IMR-90 (cell line): Measurements from ENCODE around the gene TRAPPC14. TPM values are rescaled to one million over a fixed set of nuclear protein-coding genes. Genes with fewer than 3 reads are reported as not detected.

Source experiments
- ATAC-seq: fragments of 200-7000 bp; cut with Tn5 transposase; 2 replicates; pipeline ENCODE4 v1.9.1; 2020; ENCODE audit warnings: low read depth, mild to moderate bottlenecking, moderate library complexity
- BruUV-seq: library from RNA; stranded (reverse); fragments of 400-500 nt; replicated peaks from 2 replicates; lab custom pipeline; 2021; lab: Mats Ljungman, UMichigan
- CTCF ChIA-PET: fragments of 300-600 bp; formaldehyde crosslinking; extraction: SDS; loops from one replicate; lab custom pipeline; 2021; ENCODE audit warnings: antibody characterized with exemption; lab: Yijun Ruan, JAX
- POLR2A ChIA-PET: fragments of 300-600 bp; sonication (Branson Sonifier 250); formaldehyde crosslinking; loops from one replicate; lab custom pipeline; 2022; ENCODE audit warnings: antibody characterized with exemption; ENCODE audit not compliant: unreplicated experiment; lab: Charles Lee
- DNase-seq: peaks from one replicate; pipeline ENCODE4 v3.0.0; 2013
- H2AFZ ChIP-seq: replicated peaks from 2 replicates; pipeline ENCODE3; 2013; ENCODE audit warnings: low read length, mild to moderate bottlenecking; ENCODE audit not compliant: poor library complexity
- H2AK5ac ChIP-seq: 2 replicates; pipeline ENCODE4 v1.6.1; 2013; ENCODE audit warnings: low read depth, low read length, inconsistent platforms
- H2AK9ac ChIP-seq: replicated peaks from 2 replicates; pipeline ENCODE3; 2013; ENCODE audit warnings: mild to moderate bottlenecking, low read depth, low read length, moderate library complexity; ENCODE audit not compliant: poor library complexity
- H2BK120ac ChIP-seq: 2 replicates; pipeline ENCODE4 v1.6.1; 2013; ENCODE audit warnings: low read depth, low read length, inconsistent platforms
- H2BK15ac ChIP-seq: 3 replicates; pipeline ENCODE4 v1.6.1; 2013; ENCODE audit warnings: low read depth, low read length, inconsistent platforms
- H2BK20ac ChIP-seq: 2 replicates; pipeline ENCODE4 v1.6.1; 2013; ENCODE audit warnings: low read depth, mild to moderate bottlenecking, inconsistent platforms, low read length, moderate library complexity
- H2BK5ac ChIP-seq: 2 replicates; pipeline ENCODE4 v1.6.1; 2013; ENCODE audit warnings: mild to moderate bottlenecking, low read depth, low read length, inconsistent platforms; ENCODE audit not compliant: poor library complexity, severe bottlenecking
- H3K14ac ChIP-seq: replicated peaks from 2 replicates; pipeline ENCODE4 v1.6.1; 2013; ENCODE audit warnings: low read depth, low read length, inconsistent platforms
- H3K18ac ChIP-seq: 2 replicates; pipeline ENCODE4 v1.6.1; 2013; ENCODE audit warnings: low read depth, low read length, control low read depth
- H3K23ac ChIP-seq: 2 replicates; pipeline ENCODE4 v1.6.1; 2013; ENCODE audit warnings: low read depth, low read length, inconsistent platforms
- H3K27ac ChIP-seq: 2 replicates; pipeline ENCODE4 v1.5.1; 2013; ENCODE audit warnings: mild to moderate bottlenecking, control low read depth, low read length; ENCODE audit not compliant: insufficient read depth
- H3K27me3 ChIP-seq: 2 replicates; pipeline ENCODE4 v1.6.1; 2013; ENCODE audit warnings: low read length; ENCODE audit not compliant: control insufficient read depth, insufficient read depth
- H3K36me3 ChIP-seq: 2 replicates; pipeline ENCODE4 v1.6.1; 2013; ENCODE audit warnings: low read length, mixed read lengths; ENCODE audit not compliant: control insufficient read depth, insufficient read depth
- H3K4ac ChIP-seq: 2 replicates; pipeline ENCODE4 v1.6.1; 2013; ENCODE audit warnings: low read depth, low read length, inconsistent platforms
- H3K4me1 ChIP-seq: 2 replicates; pipeline ENCODE4 v1.6.1; 2013; ENCODE audit warnings: low read length, mixed read lengths; ENCODE audit not compliant: control insufficient read depth, insufficient read depth
- H3K4me2 ChIP-seq: 2 replicates; pipeline ENCODE4 v1.6.1; 2013; ENCODE audit warnings: low read depth, mild to moderate bottlenecking, control low read depth, low read length, moderate library complexity
- H3K4me3 ChIP-seq: 2 replicates; pipeline ENCODE4 v1.5.1; 2013; ENCODE audit warnings: low read depth, mild to moderate bottlenecking, control low read depth, low read length, moderate library complexity; ENCODE audit not compliant: insufficient read depth
- H3K56ac ChIP-seq: 2 replicates; pipeline ENCODE4 v1.6.1; 2013; ENCODE audit warnings: low read length, inconsistent platforms; ENCODE audit not compliant: insufficient read depth; ENCODE audit errors: extremely low read depth
- H3K79me1 ChIP-seq, 2 experiments: 2 replicates each; pipeline ENCODE4 v1.6.1; 2013; ENCODE audit warnings: low read length in 2 of 2, inconsistent platforms in 1 of 2, low read depth in 1 of 2
- H3K9ac ChIP-seq: 2 replicates; pipeline ENCODE4 v1.6.1; 2013; ENCODE audit warnings: low read depth, low read length, control low read depth
- H3K9me1 ChIP-seq: 2 replicates; pipeline ENCODE4 v1.6.1; 2013; ENCODE audit warnings: low read length, inconsistent platforms; ENCODE audit not compliant: insufficient read depth
- H3K9me3 ChIP-seq: 2 replicates; pipeline ENCODE4 v1.6.1; 2013; ENCODE audit warnings: low read length; ENCODE audit not compliant: control insufficient read depth, insufficient read depth
- H4K20me1 ChIP-seq: 2 replicates; pipeline ENCODE4 v1.6.1; 2013; ENCODE audit warnings: low read length, inconsistent platforms; ENCODE audit not compliant: insufficient read depth
- H4K5ac ChIP-seq: 2 replicates; pipeline ENCODE4 v1.6.1; 2013; ENCODE audit warnings: mild to moderate bottlenecking, low read depth, low read length, control low read depth
- H4K8ac ChIP-seq, 2 experiments: 2 replicates each; pipeline ENCODE4 v1.6.1; 2013; ENCODE audit warnings: low read depth in 2 of 2, low read length in 2 of 2, control low read depth in 1 of 2, inconsistent platforms in 1 of 2
- H4K91ac ChIP-seq: 2 replicates; pipeline ENCODE4 v1.6.1; 2013; ENCODE audit warnings: low read depth, low read length, inconsistent platforms; ENCODE audit not compliant: insufficient read depth
- CEBPB ChIP-seq: IDR thresholded peaks from 2 replicates; pipeline ENCODE4 v1.6.1; 2012; ENCODE audit warnings: low read depth, low read length, improper control_type of control experiment
- MAFK ChIP-seq: IDR thresholded peaks from 2 replicates; pipeline ENCODE4 v1.6.1; 2012; ENCODE audit warnings: low read depth, low read length, improper control_type of control experiment
- POLR2A ChIP-seq: IDR thresholded peaks from 2 replicates; pipeline ENCODE4 v1.6.1; 2012; ENCODE audit warnings: mild to moderate bottlenecking, low read depth, low read length
- RFX5 ChIP-seq: IDR thresholded peaks from 2 replicates; pipeline ENCODE4 v1.8.0; 2012; ENCODE audit warnings: low read depth, mild to moderate bottlenecking, low read length, moderate library complexity
- WGBS, 2 experiments: methylation state at CpG; one replicate each; pipeline versions ENCODE4 v1.1.5 to v1.1.7; 2013; ENCODE audit warnings: missing lambda C conversion rate in 2 of 2; ENCODE audit not compliant: insufficient read length in 1 of 2; ENCODE audit errors: extremely low coverage in 2 of 2; 5-methylcytosine and 5-hydroxymethylcytosine counted together
- dilution Hi-C: fragments of 300-500 bp; cut with HindIII; formaldehyde crosslinking; loops from one replicate; pipeline ENCODE4 v1.14.3; 2018; ENCODE audit warnings: low sequenced_read_pairs; ENCODE audit not compliant: unreplicated experiment
- in situ Hi-C: fragments of 300-500 bp; cut with MboI; formaldehyde crosslinking; loops from 3 replicates; pipeline ENCODE4 v1.14.3; 2019; ENCODE audit warnings: low sequenced_read_pairs, inconsistent platforms, mixed read lengths
- intact Hi-C: fragments of 100-400 bp; cut with micrococcal nuclease; formaldehyde crosslinking; loops from 2 replicates; pipeline ENCODE4 v1.10.0; 2022
- polyA plus RNA-seq, 3 experiments: library from polyadenylated mRNA; depleted of rRNA; stranded (reverse); fragments of >200 nt; gene quantifications; 2 replicates each; pipeline ENCODE4 v1.2.3, GENCODE V29; 2012; ENCODE audit warnings: low replicate concordance in 1 of 3
- total RNA-seq: library from RNA; depleted of rRNA; stranded (reverse); fragments of >200 nt; gene quantifications from 2 replicates; pipeline ENCODE4 v1.2.3, GENCODE V29; 2012

Gene TRAPPC14
- total and polyA plus RNA-seq, 2 of the 4 experiments (the other 2 are of a cell fraction) = 4.5 to 15.9 TPM

GRCh38 chr7:100191775-100192174, 33.3 kb upstream of the TRAPPC14 start:
- intact Hi-C loops (no loop called here), dilution Hi-C loops (no loop called here)
- BruUV-seq = no TSS peak

More at GRCh38 chr7:100191775-100192174, 33.3 kb upstream of the TRAPPC14 start:
- no CpG with 5 or more reads among the region's 2 CpGs for WGBS, 2 experiments
- Histone ChIP-seq H3K56ac (no peak overlapping the region), H2BK15ac (no peak overlapping the region), H2AFZ (no peak overlapping the region), H3K14ac (no peak overlapping the region), H3K27me3 (no peaks in the 10 kb centered on the region), H2BK5ac (no peak overlapping the region), H3K9ac (no peak overlapping the region), H2BK20ac (no peak overlapping the region; the same call in 1 of the 2 replicates), H2AK9ac (no peak overlapping the region), H3K4me3 (no peak overlapping the region), H4K5ac (no peak overlapping the region), H3K23ac (no peak overlapping the region), H2AK5ac (no peak overlapping the region), H3K4me1 (peaks cover 2% of the 10 kb centered on the region; the same call in 1 of the 2 replicates), H2BK120ac (no peak overlapping the region), H3K9me3 (no peaks in the 10 kb centered on the region), H3K27ac (no peak overlapping the region), H4K8ac (no peak overlapping the region), H4K91ac (no peak overlapping the region), H4K20me1 (no peaks in the 10 kb centered on the region), H3K4ac (no peak overlapping the region), H3K36me3 (no peaks in the 10 kb centered on the region), H3K4me2 (no peak overlapping the region; the same call in 1 of the 2 replicates), H3K18ac (no peak overlapping the region), H3K79me1 (no peaks in the 10 kb centered on the region), H3K9me1 (no peaks in the 10 kb centered on the region)
- DNase-seq (peak; percentile 78), ATAC-seq (peak; percentile 77)
- TF ChIP-seq POLR2A = no peak
- 0 out of 2 replicates have a peak, but pooled peaks have one; percentile 10 for TF ChIP-seq CEBPB
- no peak for TF ChIP-seq RFX5
- peak; percentile 17; the same call in 1 of the 2 replicates for TF ChIP-seq MAFK
- POLR2A ChIA-PET = no interaction called here
- CTCF ChIA-PET = no interaction called here
- in situ Hi-C loops = no loop called here
